CD4-positive, alpha-beta memory T cell (primary cell): ENCODE data around the gene DNASE1. TPM values are rescaled to one million over a fixed set of nuclear protein-coding genes. Genes with fewer than 3 reads are reported as not detected.
"Not testable (repeated sequence)": the region's sequence is repeated elsewhere in the genome, so short reads cannot be mapped to it uniquely, and the experiment has no call there.

Experiments
- CTCF ChIA-PET: fragments of 350-600 bp; sonication (Branson Sonifier 250); formaldehyde crosslinking; loops from one replicate; lab custom pipeline; 2021; ENCODE audit warnings: inconsistent platforms; ENCODE audit not compliant: partially characterized antibody; lab: Charles Lee
- POLR2A ChIA-PET: fragments of 350-600 bp; sonication (Branson Sonifier 250); formaldehyde crosslinking; loops from one replicate; lab custom pipeline; 2021; ENCODE audit not compliant: partially characterized antibody; lab: Charles Lee
- DNase-seq, 5 donors: peaks; one replicate each; pipeline versions ENCODE4 v3.0.0 to v3.0.0-alpha.2; 2020 to 2022; ENCODE audit warnings: mixed read lengths in 1 of 5
- H3K27ac ChIP-seq: one replicate; pipeline ENCODE4 v1.7.0; 2013; ENCODE audit warnings: low read depth, low read length
- H3K27me3 ChIP-seq: 2 replicates; pipeline ENCODE4 v1.7.0; 2013; ENCODE audit warnings: mild to moderate bottlenecking, low read length, moderate library complexity; ENCODE audit not compliant: insufficient read depth
- H3K36me3 ChIP-seq: 2 replicates; pipeline ENCODE4 v1.7.0; 2013; ENCODE audit warnings: mild to moderate bottlenecking, low read length, moderate library complexity; ENCODE audit not compliant: insufficient read depth
- H3K4me1 ChIP-seq: 2 replicates; pipeline ENCODE4 v1.7.0; 2013; ENCODE audit warnings: mild to moderate bottlenecking, low read length, moderate library complexity; ENCODE audit not compliant: insufficient read depth
- H3K4me3 ChIP-seq, 2 donors: one replicate each; pipeline ENCODE4 v1.7.0; 2013; ENCODE audit warnings: low read length in 2 of 2, mild to moderate bottlenecking in 1 of 2
- H3K9me3 ChIP-seq, 2 donors: one replicate each; pipeline ENCODE4 v1.7.0; 2013; ENCODE audit warnings: low read length in 2 of 2, control low read depth in 1 of 2; ENCODE audit not compliant: control insufficient read depth in 1 of 2
- H3K27ac Mint-ChIP-seq, 7 donors: one replicate each; pipeline ENCODE4 v1.8.0; 2020 to 2021; ENCODE audit warnings: mixed read lengths in 7 of 7, mild to moderate bottlenecking in 6 of 7, inconsistent platforms in 3 of 7, moderate library complexity in 3 of 7
- H3K27me3 Mint-ChIP-seq, 2 donors: one replicate each; pipeline ENCODE4 v1.8.0; 2020 to 2021; ENCODE audit warnings: mixed read lengths in 2 of 2
- H3K36me3 Mint-ChIP-seq, 2 donors: one replicate each; pipeline ENCODE4 v1.8.0; 2020 to 2021; ENCODE audit warnings: mixed read lengths in 2 of 2, inconsistent platforms in 1 of 2, mild to moderate bottlenecking in 1 of 2
- H3K4me1 Mint-ChIP-seq, 4 donors: one replicate each; pipeline ENCODE4 v1.8.0; 2020 to 2021; ENCODE audit warnings: mixed read lengths in 4 of 4, mild to moderate bottlenecking in 1 of 4
- H3K4me3 Mint-ChIP-seq, 8 donors: one replicate each; pipeline ENCODE4 v1.8.0; 2020 to 2021; ENCODE audit warnings: mixed read lengths in 8 of 8, mild to moderate bottlenecking in 7 of 8, moderate library complexity in 6 of 8, inconsistent platforms in 3 of 8
- H3K9me3 Mint-ChIP-seq, 8 donors: one replicate each; pipeline ENCODE4 v1.8.0; 2020 to 2021; ENCODE audit warnings: mixed read lengths in 8 of 8, mild to moderate bottlenecking in 5 of 8, inconsistent platforms in 3 of 8, moderate library complexity in 1 of 8
- intact Hi-C: fragments of 100-400 bp; cut with micrococcal nuclease; formaldehyde crosslinking; loops from one replicate; pipeline ENCODE4 v1.15.1; 2023
- polyA plus RNA-seq, 2 donors: library from polyadenylated mRNA; unstranded; fragments of 300-500 nt; fragmentation: Illumina TruSeq; gene quantifications; one replicate each; pipeline ENCODE4 v1.2.3, GENCODE V29; 2021
- total RNA-seq, 2 experiments: library from RNA; stranded (reverse); gene quantifications; one replicate each; pipeline ENCODE4 v1.2.3, GENCODE V29; 2021

Gene DNASE1
- total and polyA plus RNA-seq, 4 experiments from 2014 or later = 7.7 to 59.9 (median 51.2) TPM; not detected in 1

- H3K4me3 Mint-ChIP-seq, intact Hi-C loops: not testable (repeated sequence)
- peaks cover 19 to 58% of the 10 kb centered on the region in 2 donors for H3K36me3 Mint-ChIP-seq
Observed at GRCh38 chr16:3656160-3656490, 1.6 kb downstream of the DNASE1 start.

GRCh38 chr16:3656491-3657468 lies 2.3 kb downstream of the DNASE1 start:
- CTCF ChIA-PET = interaction anchor here (1.0 kb wide), 1 partner anchor 30 kb away, joined by 3 read pairs; no protein-coding TSS in a partner anchor
- H3K27ac ChIP-seq = no peak overlapping the region
- H3K9me3 Mint-ChIP-seq = no peaks in the 10 kb centered on the region
- no peak for DNase-seq
- H3K9me3 ChIP-seq = no peaks in the 10 kb centered on the region
- peaks cover 0 to 11% (median 3%) of the 10 kb centered on the region in 4 donors for H3K4me1 Mint-ChIP-seq
- POLR2A ChIA-PET = no interaction called here
- no peaks in the 10 kb centered on the region for H3K27me3 ChIP-seq
- H3K4me3 ChIP-seq = no peak overlapping the region
- no peaks in the 10 kb centered on the region for H3K4me1 ChIP-seq
- no peak overlapping the region for H3K4me3 Mint-ChIP-seq
- H3K36me3 ChIP-seq = peaks cover 47% of the 10 kb centered on the region
- H3K27me3 Mint-ChIP-seq = no peaks in the 10 kb centered on the region
- intact Hi-C loops = no loop called here
- H3K27ac Mint-ChIP-seq = peak overlapping the region in 1 of 7 donors; percentile 42
- H3K36me3 Mint-ChIP-seq = peaks cover 20 to 57% of the 10 kb centered on the region in 2 donors

More at GRCh38 chr16:3656160-3656490, 1.6 kb downstream of the DNASE1 start:
- H3K9me3 ChIP-seq, H3K4me1 ChIP-seq, H3K9me3 Mint-ChIP-seq, H3K27ac ChIP-seq, H3K27me3 Mint-ChIP-seq, DNase-seq, H3K4me3 ChIP-seq, H3K27me3 ChIP-seq, POLR2A ChIA-PET: not testable (repeated sequence)
- H3K27ac Mint-ChIP-seq = peak overlapping the region in 1 of 7 donors; percentile 13
- H3K4me1 Mint-ChIP-seq = peaks cover 0 to 11% (median 3%) of the 10 kb centered on the region in 4 donors
- CTCF ChIA-PET = interaction anchor here (0.6 kb wide), 1 partner anchor 627 kb away, joined by 5 read pairs; no protein-coding TSS in a partner anchor
- H3K36me3 ChIP-seq = peaks cover 42% of the 10 kb centered on the region

- no peaks in the 10 kb centered on the region for H3K4me1 ChIP-seq
- peaks cover 64% of the 10 kb centered on the region for H3K36me3 ChIP-seq
- no peak for DNase-seq
- no peaks in the 10 kb centered on the region for H3K27me3 ChIP-seq
- H3K9me3 ChIP-seq = no peaks in the 10 kb centered on the region
- intact Hi-C loops = no loop called here
- peak overlapping the region in 4 of 7 donors; percentile 19 to 89 (median 58) for H3K27ac Mint-ChIP-seq
- no peak overlapping the region for H3K4me3 Mint-ChIP-seq
- H3K4me3 ChIP-seq = no peak overlapping the region
- peaks cover 25 to 63% of the 10 kb centered on the region in 2 donors for H3K36me3 Mint-ChIP-seq
- no peaks in the 10 kb centered on the region for H3K27me3 Mint-ChIP-seq
- H3K4me1 Mint-ChIP-seq = peaks cover 0 to 7% (median 1%) of the 10 kb centered on the region in 4 donors
- ChIA-PET CTCF (no interaction called here), POLR2A (interaction anchor here (1.0 kb wide), 1 partner anchor 33 kb away, joined by 3 read pairs; no protein-coding TSS in a partner anchor)
- H3K27ac ChIP-seq = no peak overlapping the region
- no peaks in the 10 kb centered on the region for H3K9me3 Mint-ChIP-seq
Observed at GRCh38 chr16:3659251-3659650, 4.8 kb downstream of the DNASE1 start.

GRCh38 chr16:3661311-3661710 lies 6.8 kb downstream of the DNASE1 start:
- intact Hi-C loops = no loop called here
- Mint-ChIP-seq H3K4me1 (peaks cover 12 to 17% (median 16%) of the 10 kb centered on the region in 4 donors), H3K27ac (peak overlapping the region in 1 of 7 donors; percentile 37), H3K9me3 (no peaks in the 10 kb centered on the region), H3K36me3 (peaks cover 25 to 59% of the 10 kb centered on the region in 2 donors), H3K27me3 (no peaks in the 10 kb centered on the region), H3K4me3 (no peak overlapping the region)
- ChIA-PET POLR2A (interaction anchor here (1.1 kb wide), 1 partner anchor 19 kb away, joined by 3 read pairs; no protein-coding TSS in a partner anchor), CTCF (interaction anchor here (1.9 kb wide), 1 partner anchor 10 kb away, joined by 4 read pairs; no protein-coding TSS in a partner anchor)
- Histone ChIP-seq H3K27me3 (no peaks in the 10 kb centered on the region), H3K9me3 (no peaks in the 10 kb centered on the region), H3K27ac (no peak overlapping the region), H3K4me1 (peaks cover 13% of the 10 kb centered on the region), H3K4me3 (no peak overlapping the region), H3K36me3 (peaks cover 57% of the 10 kb centered on the region)
- no peak for DNase-seq

GRCh38 chr16:3661922-3662321 lies 7.4 kb downstream of the DNASE1 start:
- no peaks in the 10 kb centered on the region for H3K9me3 Mint-ChIP-seq
- H3K27ac Mint-ChIP-seq = no peak overlapping the region
- intact Hi-C loops = no loop called here
- H3K4me1 Mint-ChIP-seq = peaks cover 12 to 21% (median 18%) of the 10 kb centered on the region in 4 donors
- no peaks in the 10 kb centered on the region for H3K27me3 Mint-ChIP-seq
- Histone ChIP-seq H3K36me3 (peaks cover 52% of the 10 kb centered on the region), H3K4me1 (peaks cover 15% of the 10 kb centered on the region), H3K9me3 (no peaks in the 10 kb centered on the region), H3K27me3 (no peaks in the 10 kb centered on the region), H3K27ac (no peak overlapping the region), H3K4me3 (no peak overlapping the region)
- ChIA-PET CTCF (interaction anchor here (1.2 to 1.9 kb wide), 2 partner anchors 8 to 10 kb away, joined by 4 read pairs; no protein-coding TSS in a partner anchor), POLR2A (no interaction called here)
- H3K36me3 Mint-ChIP-seq = peaks cover 25 to 57% of the 10 kb centered on the region in 2 donors
- DNase-seq = no peak
- no peak overlapping the region for H3K4me3 Mint-ChIP-seq

GRCh38 chr16:3662601-3663000 lies 8.1 kb downstream of the DNASE1 start:
- CTCF ChIA-PET = interaction anchor here (1.1 to 1.9 kb wide), 3 partner anchors 9 to 11 kb away, joined by 3 to 4 read pairs (median 4); no protein-coding TSS in a partner anchor
- intact Hi-C loops = no loop called here
- H3K36me3 Mint-ChIP-seq = peaks cover 20 to 51% of the 10 kb centered on the region in 2 donors
- Histone ChIP-seq H3K27me3 (no peaks in the 10 kb centered on the region), H3K4me3 (no peak overlapping the region), H3K27ac (no peak overlapping the region), H3K4me1 (peaks cover 15% of the 10 kb centered on the region), H3K9me3 (no peaks in the 10 kb centered on the region), H3K36me3 (peaks cover 45% of the 10 kb centered on the region)
- H3K27me3 Mint-ChIP-seq = no peaks in the 10 kb centered on the region
- peak overlapping the region in 1 of 7 donors; percentile 19 for H3K27ac Mint-ChIP-seq
- peaks cover 12 to 23% (median 18%) of the 10 kb centered on the region in 4 donors for H3K4me1 Mint-ChIP-seq
- no peak for DNase-seq
- no peaks in the 10 kb centered on the region for H3K9me3 Mint-ChIP-seq
- no peak overlapping the region for H3K4me3 Mint-ChIP-seq
- POLR2A ChIA-PET = no interaction called here
